Measurements from ENCODE around the gene PIM1.
"Not testable (repeated sequence)": the region's sequence is repeated elsewhere in the genome, so short reads cannot be mapped to it uniquely, and the experiment has no call there.

PIM1 gene

DNA sequence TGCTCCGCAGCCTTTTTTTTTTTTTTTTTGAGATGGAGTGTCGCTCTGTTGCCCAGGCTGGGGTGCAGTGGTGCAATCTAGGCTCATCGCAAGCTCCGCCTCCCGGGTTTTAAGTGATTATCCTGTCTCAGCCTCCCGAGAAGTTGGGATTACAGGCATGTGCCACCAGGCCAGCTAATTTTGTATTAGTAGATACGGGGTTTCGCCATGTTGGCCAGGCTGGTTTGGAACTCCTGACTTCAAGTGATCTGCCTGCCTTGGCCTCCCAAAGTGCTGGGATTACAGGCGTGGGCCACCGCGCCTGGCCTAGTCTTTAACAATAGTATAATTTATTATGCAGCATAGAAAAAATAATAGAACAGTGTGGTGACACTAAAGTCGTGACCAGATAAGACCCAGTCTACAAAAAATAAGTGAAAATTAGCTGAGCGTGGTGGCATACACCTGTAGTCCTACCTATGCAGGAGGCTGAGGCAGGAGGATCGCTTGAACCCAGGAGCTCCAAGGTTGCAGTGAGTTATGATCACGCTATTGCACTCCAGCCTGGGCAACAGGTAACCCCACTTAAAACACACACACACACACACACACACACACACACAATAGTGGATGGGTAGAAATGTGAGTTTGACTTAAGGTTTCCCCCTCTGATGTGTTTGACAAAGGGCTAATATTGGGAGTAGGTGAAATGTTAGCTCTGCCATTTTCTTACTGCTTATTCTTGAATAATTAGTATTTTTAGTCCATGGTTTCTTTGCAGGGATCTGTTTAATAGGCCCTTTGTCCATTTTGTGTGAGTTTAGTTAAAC is 6.5 kb downstream of the PIM1 start:
- no peak overlapping the region for H3K27ac ChIP-seq

DNA sequence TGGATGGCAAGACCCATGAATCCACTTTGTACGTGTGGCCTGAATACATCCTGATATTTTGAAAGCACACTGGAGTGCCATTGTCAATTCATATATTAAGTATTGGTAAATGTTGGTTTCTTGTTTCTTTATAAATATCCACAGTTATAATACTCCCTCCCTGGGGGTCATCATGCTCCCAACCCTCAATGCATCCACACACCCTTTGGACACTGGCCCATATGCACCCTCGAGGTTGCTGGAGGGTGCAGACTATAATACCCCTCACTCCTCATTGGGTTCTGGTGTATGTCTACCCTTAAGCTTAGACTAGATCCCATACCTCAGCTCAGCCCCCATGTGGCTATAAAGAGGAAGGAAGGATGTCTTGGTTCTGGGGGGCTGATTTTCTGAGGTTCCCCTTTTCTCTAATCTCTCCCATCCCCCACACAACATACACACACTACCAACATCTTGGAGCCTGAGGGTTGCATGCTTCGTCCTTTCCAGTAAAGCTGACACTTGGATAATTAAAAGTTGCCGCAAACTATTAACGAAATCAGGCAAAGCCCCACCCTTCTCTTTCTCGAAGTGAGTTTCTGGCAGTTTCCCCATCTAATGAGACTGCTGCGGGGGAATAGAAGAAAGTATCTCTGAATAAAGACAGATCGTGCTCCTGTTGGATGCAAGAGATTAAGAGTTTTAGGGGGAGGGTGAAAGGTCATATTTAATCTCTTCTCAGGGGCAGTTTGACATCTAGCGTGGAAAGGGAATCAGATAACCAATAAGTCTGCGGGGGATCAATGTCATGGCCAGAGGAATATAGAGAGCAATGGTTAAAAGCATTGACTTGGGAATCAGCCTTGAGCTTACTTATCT is 7.4 kb downstream of the PIM1 start:
- TF ChIP-seq POLR2AphosphoS5 (IDR thresholded peaks at IDR 0.05; ENCODE audit: borderline replicate concordance, low read depth, low read length) (no peak), FOXP2 (optimal IDR thresholded peaks at IDR 0.05; ENCODE audit: control extremely low read depth, extremely low read length, insufficient read depth) (no peak), EZH2 (IDR thresholded peaks at IDR 0.05) (no peak)
- no peak for DNase-seq (ENCODE audit: low read depth, low spot score)
- Histone ChIP-seq H3K4me3 (no peak overlapping the region), H3K9me3 (ENCODE audit: low read depth, low read length) (no peaks in the 10 kb centered on the region), H3K27ac (no peak overlapping the region), H3K36me3 (ENCODE audit: insufficient read depth, low read length) (peaks cover 11% of the 10 kb centered on the region; the same call in 1 of the 2 replicates), H3K9ac (ENCODE audit: insufficient read length) (no peak overlapping the region)

More for the DNA sequence above, 6.5 kb downstream of the PIM1 start:
- H3K4me3 ChIP-seq = no peak overlapping the region
- no peaks in the 10 kb centered on the region for H3K9me3 ChIP-seq (ENCODE audit: low read depth, low read length)
- no peak for TF ChIP-seq EZH2 (IDR thresholded peaks at IDR 0.05)
- no peak for TF ChIP-seq FOXP2 (optimal IDR thresholded peaks at IDR 0.05; ENCODE audit: control extremely low read depth, extremely low read length, insufficient read depth)
- TF ChIP-seq POLR2AphosphoS5 (IDR thresholded peaks at IDR 0.05; ENCODE audit: borderline replicate concordance, low read depth, low read length) = no peak
- no peak overlapping the region for H3K9ac ChIP-seq (ENCODE audit: insufficient read length)
- peaks cover 11% of the 10 kb centered on the region; the same call in 1 of the 2 replicates for H3K36me3 ChIP-seq (ENCODE audit: insufficient read depth, low read length)
- no peak for DNase-seq (ENCODE audit: low read depth, low spot score)

DNA sequence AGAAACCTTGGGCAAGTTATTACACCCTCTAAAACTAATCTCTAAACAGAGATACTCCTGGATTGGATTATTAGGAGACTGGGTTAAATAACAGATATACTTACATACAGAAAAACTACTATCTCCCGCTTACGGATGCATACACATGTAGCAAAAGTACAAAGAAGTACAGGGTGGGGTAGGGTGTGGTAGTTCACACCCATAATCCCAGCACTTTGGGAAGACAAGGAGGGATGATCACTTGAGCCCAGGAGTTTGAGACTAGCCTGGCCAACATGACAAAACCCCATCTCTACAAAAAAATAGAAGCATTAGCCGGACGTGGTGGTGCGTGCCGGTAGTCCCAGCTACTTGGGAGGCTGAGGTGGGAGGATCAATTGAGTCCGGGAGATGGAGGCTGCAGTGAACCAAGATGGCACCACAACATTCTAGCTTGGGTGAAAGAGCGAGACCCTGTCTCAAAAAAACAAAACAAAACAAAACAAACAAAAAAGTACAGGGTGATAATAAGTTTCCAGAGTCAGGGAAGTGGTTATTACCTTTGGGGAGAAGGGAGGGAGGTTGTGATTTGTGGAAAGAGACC is 8.1 kb downstream of the PIM1 start:
- Histone ChIP-seq H3K36me3 (ENCODE audit: insufficient read depth, low read length) (peaks cover 8% of the 10 kb centered on the region; the same call in 1 of the 2 replicates), H3K9me3 (ENCODE audit: low read depth, low read length) (no peaks in the 10 kb centered on the region), H3K4me3 (no peak overlapping the region), H3K27ac (no peak overlapping the region), H3K9ac (ENCODE audit: insufficient read length) (no peak overlapping the region)
- TF ChIP-seq POLR2AphosphoS5 (IDR thresholded peaks at IDR 0.05; ENCODE audit: borderline replicate concordance, low read depth, low read length) = no peak
- TF ChIP-seq FOXP2 (optimal IDR thresholded peaks at IDR 0.05; ENCODE audit: control extremely low read depth, extremely low read length, insufficient read depth) = no peak
- TF ChIP-seq EZH2 (IDR thresholded peaks at IDR 0.05) = no peak
- no peak for DNase-seq (ENCODE audit: low read depth, low spot score)

DNA sequence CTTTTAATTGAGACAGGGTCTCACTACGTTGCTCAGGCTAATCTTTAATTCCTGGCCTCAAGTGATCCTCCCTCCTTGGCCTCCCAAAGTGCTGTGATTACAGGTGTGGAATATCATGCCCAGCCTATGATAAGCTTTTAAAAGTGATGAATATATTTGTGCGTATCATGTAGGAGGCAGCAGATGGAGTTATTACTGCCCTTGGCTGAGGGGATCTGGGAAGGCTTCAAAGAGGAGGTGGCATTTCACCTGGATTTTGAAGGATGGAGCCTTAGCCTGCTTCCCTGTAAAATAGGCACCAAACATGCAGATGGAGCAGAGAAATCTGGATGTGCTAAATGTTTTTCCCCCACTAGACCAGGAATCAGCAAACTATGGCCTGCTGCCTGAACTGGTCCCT is 10.1 kb downstream of the PIM1 start:
- H3K9ac ChIP-seq (ENCODE audit: insufficient read length) = no peak overlapping the region
- H3K4me3 ChIP-seq = no peak overlapping the region
- DNase-seq (ENCODE audit: low read depth, low spot score) = no peak
- H3K36me3 ChIP-seq (ENCODE audit: insufficient read depth, low read length) = no peaks in the 10 kb centered on the region
- no peak for TF ChIP-seq POLR2AphosphoS5 (IDR thresholded peaks at IDR 0.05; ENCODE audit: borderline replicate concordance, low read depth, low read length)
- no peak for TF ChIP-seq EZH2 (IDR thresholded peaks at IDR 0.05)
- no peak for TF ChIP-seq FOXP2 (optimal IDR thresholded peaks at IDR 0.05; ENCODE audit: control extremely low read depth, extremely low read length, insufficient read depth)
- no peak overlapping the region for H3K27ac ChIP-seq
- no peaks in the 10 kb centered on the region for H3K9me3 ChIP-seq (ENCODE audit: low read depth, low read length)

DNA sequence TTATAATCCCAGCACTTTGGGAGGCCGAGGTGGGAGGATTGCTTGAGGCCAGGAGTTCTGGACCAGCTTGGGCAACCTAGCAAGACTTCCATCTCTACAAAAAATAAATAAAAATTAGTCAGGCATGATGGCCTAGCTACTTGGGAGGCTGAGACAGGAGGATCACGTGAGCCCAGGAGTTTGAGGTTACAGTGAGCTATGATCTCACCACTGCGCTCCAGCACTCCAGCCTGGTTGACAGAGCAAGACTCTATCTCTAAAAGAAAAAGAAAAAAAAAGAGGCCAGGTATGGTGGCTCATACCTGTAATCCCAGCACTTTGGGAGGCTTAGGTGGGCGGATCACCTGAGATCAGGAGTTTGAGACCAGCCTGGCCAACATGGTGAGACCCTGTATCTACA is 10.7 kb downstream of the PIM1 start:
- not testable (repeated sequence) for H3K9ac ChIP-seq (ENCODE audit: insufficient read length); H3K9me3 ChIP-seq (ENCODE audit: low read depth, low read length); DNase-seq (ENCODE audit: low read depth, low spot score); H3K4me3 ChIP-seq; H3K27ac ChIP-seq; H3K36me3 ChIP-seq (ENCODE audit: insufficient read depth, low read length)

DNA sequence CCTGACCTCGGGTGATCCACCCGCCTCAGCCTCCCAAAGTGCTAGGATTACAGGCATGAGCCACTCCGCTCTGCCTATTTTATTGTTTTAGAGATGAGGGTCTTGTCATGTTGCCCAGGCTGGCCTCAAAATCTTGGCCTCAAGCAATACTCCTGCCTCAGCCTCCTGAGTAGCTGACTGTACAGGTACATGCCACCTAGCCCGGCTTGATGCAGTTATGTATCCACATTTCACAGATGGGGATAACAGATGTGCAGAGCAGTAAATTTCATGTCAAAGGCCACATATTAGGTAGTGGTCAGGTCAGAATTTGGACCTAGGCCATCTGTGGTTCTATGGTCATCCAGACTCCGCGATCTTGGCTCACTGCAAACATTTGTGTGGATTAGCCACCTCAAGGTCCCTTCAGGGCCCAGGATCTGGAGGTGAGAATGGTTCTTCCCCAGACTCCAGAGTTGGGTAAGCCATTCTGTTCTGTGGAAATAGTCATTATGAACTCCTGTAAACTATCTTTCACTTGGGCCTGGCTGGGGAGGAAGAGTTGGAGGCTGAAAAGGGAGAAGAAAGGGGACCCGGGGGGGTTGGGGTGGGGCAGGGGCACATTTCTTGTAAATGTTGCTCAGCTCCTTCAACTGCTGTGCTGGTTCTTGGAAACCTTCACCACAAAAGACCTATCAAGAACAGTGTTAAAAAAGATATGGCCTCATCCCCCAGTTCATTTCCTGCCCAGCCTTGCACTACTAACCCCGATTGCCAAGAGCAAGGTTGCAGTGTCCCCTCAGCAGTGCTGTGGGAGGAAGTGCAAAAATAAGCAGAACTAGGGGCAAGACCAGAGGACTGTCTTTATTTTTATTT is 13.0 kb downstream of the PIM1 start:
- DNase-seq (ENCODE audit: low read depth, low spot score) = no peak
- TF ChIP-seq FOXP2 (optimal IDR thresholded peaks at IDR 0.05; ENCODE audit: control extremely low read depth, extremely low read length, insufficient read depth) (no peak), EZH2 (IDR thresholded peaks at IDR 0.05) (no peak), POLR2AphosphoS5 (IDR thresholded peaks at IDR 0.05; ENCODE audit: borderline replicate concordance, low read depth, low read length) (no peak)
- Histone ChIP-seq H3K9ac (ENCODE audit: insufficient read length) (no peak overlapping the region), H3K27ac (no peak overlapping the region), H3K36me3 (ENCODE audit: insufficient read depth, low read length) (no peaks in the 10 kb centered on the region), H3K4me3 (no peak overlapping the region), H3K9me3 (ENCODE audit: low read depth, low read length) (no peaks in the 10 kb centered on the region)

DNA sequence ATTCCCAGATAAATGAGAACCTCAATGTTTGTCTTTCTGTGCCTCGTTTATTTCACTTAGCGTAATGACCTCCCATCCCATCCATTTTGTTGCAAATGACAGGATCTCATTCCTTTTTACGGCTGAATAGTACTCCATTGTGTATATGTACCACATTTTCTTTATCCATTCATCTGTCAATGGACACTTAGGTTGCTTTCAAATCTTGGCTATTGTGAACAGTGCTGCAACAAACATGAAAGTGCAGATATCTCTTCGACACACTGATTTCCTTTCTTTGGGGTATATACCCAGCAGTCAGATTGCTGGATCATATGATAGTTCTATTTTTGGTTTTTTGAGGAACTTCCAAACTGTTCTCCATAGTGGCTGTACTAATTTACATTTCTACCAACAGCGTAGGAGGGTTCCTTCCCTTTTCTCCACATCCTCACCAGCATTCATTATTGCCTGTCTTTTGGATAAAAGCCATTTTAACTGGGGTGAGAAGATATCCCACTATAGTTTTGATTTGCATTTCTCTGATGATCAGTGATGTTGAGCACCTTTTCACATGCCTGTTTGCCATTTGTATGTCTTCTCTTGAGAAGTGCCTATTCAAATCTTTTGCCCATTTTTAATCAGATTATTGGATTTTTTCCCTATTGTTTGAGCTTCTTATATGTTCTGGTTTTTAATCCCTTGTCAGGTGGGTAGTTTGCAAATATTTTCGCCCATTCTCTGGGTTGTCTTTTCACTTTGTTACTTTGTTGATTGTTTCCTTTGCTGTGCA is 16.2 kb downstream of the PIM1 start:
- not testable (repeated sequence) for DNase-seq (ENCODE audit: low read depth, low spot score); H3K4me3 ChIP-seq; H3K27ac ChIP-seq; H3K36me3 ChIP-seq (ENCODE audit: insufficient read depth, low read length); H3K9ac ChIP-seq (ENCODE audit: insufficient read length); H3K9me3 ChIP-seq (ENCODE audit: low read depth, low read length)
